ENCODE data around the gene MAP3K9.

Gene MAP3K9

GRCh38 chr14:70685474-70686197 is 123.7 kb downstream of the MAP3K9 start:
- DNase-seq, result no peak

GRCh38 chr14:70683983-70684382 is 125.3 kb downstream of the MAP3K9 start:
- DNase-seq, result no peak

GRCh38 chr14:70680748-70681147 is 128.6 kb downstream of the MAP3K9 start:
- no peak for DNase-seq

DNA sequence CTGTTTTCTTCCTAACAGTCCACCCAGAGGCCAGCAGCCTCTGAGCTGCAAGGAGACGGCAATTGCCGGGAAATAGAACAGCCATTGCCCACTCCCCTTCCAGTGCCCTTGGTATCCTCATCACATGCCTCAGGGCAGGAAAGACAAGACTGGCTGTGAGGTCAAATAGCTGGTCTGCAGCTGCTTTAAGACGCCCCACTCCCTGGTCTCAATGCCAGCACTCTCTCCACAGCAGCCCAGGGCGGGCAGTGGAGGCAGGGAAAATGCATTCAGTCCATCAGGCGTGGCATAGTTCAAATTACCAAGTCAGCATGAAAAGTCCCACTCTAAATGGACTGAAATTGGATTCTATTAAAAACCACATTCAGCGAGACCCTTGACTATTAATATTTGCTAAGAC is 132.0 kb downstream of the MAP3K9 start:
- no peak for DNase-seq
